NCI-H1436 (cell line): ENCODE measurements around the gene BSN.
A peak's percentile ranks its signal among the peaks of the same experiment; 100 is the strongest.

Experiments used
- DNase-seq: peaks from one replicate; lab custom pipeline; 2025; lab: John Stamatoyannopoulos, UW

BSN gene, protein sequence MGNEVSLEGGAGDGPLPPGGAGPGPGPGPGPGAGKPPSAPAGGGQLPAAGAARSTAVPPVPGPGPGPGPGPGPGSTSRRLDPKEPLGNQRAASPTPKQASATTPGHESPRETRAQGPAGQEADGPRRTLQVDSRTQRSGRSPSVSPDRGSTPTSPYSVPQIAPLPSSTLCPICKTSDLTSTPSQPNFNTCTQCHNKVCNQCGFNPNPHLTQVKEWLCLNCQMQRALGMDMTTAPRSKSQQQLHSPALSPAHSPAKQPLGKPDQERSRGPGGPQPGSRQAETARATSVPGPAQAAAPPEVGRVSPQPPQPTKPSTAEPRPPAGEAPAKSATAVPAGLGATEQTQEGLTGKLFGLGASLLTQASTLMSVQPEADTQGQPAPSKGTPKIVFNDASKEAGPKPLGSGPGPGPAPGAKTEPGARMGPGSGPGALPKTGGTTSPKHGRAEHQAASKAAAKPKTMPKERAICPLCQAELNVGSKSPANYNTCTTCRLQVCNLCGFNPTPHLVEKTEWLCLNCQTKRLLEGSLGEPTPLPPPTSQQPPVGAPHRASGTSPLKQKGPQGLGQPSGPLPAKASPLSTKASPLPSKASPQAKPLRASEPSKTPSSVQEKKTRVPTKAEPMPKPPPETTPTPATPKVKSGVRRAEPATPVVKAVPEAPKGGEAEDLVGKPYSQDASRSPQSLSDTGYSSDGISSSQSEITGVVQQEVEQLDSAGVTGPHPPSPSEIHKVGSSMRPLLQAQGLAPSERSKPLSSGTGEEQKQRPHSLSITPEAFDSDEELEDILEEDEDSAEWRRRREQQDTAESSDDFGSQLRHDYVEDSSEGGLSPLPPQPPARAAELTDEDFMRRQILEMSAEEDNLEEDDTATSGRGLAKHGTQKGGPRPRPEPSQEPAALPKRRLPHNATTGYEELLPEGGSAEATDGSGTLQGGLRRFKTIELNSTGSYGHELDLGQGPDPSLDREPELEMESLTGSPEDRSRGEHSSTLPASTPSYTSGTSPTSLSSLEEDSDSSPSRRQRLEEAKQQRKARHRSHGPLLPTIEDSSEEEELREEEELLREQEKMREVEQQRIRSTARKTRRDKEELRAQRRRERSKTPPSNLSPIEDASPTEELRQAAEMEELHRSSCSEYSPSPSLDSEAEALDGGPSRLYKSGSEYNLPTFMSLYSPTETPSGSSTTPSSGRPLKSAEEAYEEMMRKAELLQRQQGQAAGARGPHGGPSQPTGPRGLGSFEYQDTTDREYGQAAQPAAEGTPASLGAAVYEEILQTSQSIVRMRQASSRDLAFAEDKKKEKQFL (N-terminal part only)

DNA sequence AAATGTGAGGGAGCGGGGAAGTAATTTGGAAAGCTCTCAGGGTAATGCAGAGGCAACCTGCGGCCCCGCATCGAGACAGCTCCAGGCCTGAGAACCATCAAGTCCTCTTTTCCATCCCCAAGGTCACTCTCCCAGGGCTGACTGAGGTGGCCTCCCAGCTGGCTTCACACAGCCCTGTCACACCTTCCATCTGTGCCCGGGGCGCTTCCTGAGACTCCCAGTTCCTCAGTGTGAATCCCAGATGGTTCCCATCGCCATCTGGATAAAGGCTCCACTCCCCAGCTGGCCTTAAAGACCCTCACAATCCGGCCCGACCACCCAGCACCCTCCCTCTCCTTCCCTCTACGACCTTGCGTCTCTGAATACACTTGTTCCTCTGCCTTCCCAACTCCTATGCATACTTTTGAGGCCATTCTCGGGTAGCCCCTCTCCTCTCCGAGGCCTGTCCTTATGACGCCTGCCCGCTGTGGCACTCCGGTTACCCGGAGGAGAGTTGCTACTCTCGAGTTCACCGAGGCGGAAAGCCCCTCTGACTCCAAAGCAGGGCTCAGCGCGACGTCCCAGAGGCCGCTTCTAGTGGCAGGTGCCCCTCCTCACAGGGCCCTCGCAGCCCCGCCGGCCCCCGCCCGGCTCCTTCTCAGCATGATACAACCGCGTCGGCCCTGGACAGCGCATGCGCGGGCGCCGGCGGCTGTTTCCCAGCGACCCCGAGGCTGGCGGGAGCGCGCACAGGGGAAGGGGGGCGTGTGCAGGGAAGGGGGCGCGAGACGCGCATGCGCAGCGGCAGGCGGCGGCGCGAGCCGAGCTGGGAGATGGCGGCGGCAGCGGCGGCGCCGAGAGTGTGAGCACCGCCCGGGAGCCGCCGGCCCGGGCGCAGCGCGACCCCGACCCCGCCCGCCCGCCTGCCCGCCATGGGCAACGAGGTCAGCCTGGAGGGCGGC, at the start of gene BSN:
BSN (plus strand) TSS at position 786 of the 941 bp plus-strand sequence; CDS start at position 912, 126 bp downstream.
- DNase-seq = peak; percentile 81

DNA sequence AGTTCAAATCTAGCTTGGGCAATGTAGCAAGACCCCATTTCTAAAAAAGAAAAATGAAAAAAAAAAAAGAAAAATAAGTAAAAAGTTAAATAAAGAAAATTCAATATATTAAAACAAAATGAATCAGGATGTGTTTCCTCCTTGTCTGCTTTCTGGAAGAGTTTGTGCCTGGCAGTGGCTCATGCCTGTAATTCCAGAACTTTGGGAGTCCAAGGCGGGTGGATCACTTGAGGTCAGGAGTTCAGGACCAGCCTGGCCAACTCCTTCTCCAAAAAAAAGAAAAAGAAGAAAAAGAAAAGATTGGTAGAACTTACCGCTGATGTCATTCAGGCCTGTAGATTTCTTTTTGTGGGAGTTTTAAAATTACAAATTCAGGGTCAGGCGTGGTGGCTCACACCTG, 47.4 kb upstream of the BSN start:
- DNase-seq = no peak

GRCh38 chr3:49509028-49509561, 45.2 kb upstream of the BSN start:
- no peak for DNase-seq

DNA sequence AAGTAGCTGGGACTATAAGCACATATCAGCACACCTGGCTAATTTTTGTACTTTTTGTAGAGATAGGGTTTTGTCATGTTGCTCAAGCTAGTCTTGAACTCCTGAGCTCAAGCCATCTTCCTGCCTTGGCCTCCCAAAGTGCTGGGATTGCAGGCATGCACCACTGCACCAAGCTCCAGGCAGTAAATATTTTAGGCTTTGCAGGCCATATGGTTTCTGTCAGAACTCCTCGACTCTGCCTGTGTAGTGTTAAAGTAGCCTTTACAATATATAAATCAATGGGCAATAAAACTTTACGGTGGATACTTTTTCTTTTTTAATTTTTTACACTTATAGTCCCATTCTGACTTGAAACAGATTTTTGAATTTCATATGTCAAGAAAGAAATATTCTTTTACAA, 42.6 kb upstream of the BSN start:
- DNase-seq = no peak

GRCh38 chr3:49512781-49513355, 41.4 kb upstream of the BSN start:
- DNase-seq = no peak

DNA sequence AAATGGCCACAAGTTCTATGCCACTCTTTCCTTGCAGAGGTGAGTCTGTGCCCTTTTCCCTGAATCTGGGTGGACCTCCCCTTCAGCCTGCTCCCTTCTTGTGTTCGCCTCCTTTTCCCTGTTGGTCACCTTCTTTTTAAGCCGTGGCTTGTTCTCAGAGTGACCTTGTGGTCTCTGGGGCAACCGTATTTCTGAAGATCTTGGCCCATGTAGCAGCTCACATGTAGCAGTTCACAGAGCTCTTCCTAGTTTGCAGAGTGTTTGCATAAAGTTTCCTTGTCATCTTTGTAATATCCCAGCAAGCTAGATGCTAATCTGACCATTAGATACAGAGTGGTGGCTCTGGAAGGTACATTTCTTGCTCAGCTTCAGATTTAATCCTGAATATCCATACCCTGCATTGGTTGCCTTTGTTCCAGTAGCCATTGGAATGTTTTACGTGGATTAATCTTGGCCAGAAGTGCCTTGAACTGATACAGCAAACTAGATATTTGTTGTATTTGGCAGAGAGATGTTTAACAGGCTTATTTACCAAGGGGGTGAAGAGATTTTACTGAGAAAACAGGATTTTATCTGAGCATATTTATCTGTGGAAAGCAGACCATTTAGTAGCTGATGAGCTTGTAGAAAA, 40.7 kb upstream of the BSN start:
- no peak for DNase-seq

DNA sequence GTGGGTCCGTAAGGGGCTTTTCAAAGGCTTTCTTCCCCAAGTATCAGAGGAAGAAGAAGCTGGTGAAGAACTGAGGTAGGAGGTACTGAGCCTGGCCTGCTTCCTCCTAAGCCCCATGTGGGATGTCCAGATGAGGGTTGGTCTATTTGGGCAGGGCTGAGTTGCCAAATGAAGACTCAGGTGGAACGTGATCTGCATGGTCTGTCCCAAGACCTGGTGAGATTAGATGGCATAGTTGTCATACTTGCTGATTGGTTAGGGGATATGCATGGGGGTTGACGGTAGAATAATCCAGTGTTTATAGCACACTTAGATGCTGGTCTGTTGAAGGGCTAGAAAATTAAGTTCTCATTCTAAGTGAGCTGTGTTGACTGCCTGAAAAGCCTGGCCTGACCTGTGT, 36.3 kb upstream of the BSN start:
- DNase-seq = no peak

GRCh38 chr3:49518441-49518840, 35.8 kb upstream of the BSN start:
- DNase-seq = no peak

DNA sequence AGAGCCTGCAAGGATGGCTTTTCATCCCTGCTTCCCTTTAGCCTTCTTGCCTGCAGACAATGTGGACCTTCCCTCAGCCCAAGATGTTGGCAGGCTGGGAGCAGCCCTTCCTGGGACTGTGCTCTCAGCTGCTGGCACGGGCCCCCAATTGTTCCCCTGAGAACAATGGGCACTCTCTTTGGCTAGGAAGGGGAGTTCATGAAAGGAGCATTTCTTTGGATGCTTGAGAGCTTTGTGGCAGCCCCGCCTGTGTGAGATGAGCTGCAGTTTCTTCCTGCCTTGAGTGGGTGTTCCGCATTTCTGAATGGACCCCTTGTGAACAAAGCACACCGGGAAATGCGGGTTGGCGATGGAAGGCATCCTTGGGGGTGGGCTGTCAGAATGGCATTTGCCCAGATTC, 35.0 kb upstream of the BSN start:
- no peak for DNase-seq

- DNase-seq = no peak
Measured at GRCh38 chr3:49519916-49520385, 34.3 kb upstream of the BSN start.

DNA sequence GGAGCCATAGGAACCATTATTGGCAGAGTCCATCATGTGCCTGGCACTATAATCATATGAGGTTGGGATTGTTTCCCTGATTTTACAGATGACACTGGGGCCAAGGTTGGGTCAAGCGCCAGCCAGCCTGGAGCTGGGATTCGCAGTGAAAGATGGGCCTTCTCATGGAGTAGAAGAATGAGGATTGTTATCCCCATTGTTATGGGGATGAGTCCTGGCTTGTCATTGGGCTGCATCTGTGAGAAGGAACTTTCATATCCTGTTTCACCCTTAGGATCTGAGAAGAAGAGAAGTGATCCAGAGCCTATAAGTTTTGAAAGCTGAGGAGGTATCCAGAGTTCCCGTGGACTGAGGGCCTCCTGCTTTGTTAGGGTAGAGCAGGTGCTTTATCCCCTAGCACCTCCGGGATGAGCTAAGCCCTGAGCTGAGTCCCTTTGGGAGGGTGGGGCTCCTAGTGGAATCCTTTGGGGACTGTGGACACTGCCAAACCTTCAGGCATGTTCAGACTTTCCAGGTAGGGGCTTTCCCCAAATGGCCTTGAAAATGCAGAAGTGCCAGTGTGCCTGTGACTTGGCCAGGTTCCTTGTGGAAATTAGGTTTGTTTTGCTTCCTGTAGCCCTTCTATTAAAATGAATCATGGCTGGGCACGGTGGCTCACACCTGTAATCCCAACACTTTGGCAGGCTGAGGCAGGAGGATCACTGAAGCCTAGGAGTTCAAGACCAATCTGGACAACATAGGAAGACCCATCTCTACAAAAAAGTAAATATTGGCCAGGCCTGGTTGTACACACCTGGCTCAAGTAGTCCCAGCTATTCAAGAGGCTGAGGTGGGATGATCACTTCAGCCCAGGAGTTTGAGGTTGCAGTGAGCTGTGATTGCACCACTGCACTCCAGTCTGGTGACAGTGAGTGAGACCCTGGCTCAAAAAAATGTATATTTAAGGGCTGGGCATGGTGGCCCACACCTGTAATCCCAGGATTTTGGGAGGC, 30.2 kb upstream of the BSN start:
- no peak for DNase-seq

- DNase-seq = no peak
Measured at GRCh38 chr3:49529567-49529966, 24.7 kb upstream of the BSN start.

DNA sequence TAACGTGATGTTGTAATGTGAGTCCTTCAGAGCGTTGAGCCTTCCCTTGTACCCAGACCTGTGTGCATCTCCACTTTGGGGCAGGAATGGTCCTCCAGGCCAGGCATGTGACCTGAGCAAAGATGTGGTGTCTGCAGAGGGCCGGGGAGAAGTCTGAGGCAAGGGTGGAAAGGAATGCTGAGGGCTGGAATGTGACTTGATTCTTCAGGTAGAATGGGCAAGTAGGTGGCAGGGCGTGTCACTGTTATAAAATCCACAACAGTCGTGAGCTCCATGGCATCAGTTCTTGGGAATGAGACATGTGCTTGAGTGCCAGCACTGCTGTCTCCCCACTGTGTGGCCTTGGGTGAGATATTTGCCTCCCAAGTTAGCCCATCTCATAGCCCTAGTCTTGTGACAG, 24.0 kb upstream of the BSN start:
- no peak for DNase-seq

GRCh38 chr3:49530701-49531100, 23.6 kb upstream of the BSN start:
- no peak for DNase-seq

DNA sequence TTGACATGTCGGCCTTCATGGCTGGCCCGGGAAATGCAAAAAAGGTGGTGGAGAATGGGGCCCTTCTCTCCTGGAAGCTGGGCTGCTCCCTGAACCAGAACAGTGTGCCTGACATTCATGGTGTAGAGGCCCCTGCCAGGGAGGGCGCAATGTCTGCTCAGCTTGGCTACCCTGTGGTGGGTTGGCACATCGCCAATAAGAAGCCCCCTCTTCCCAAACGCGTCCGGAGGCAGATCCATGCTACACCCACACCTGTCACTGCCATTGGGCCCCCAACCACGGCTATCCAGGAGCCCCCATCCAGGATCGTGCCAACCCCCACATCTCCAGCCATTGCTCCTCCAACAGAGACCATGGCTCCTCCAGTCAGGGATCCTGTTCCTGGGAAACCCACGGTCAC, 23.1 kb upstream of the BSN start:
- no peak for DNase-seq

- no peak for DNase-seq
Measured at GRCh38 chr3:49531715-49532114, 22.6 kb upstream of the BSN start.

GRCh38 chr3:49533031-49533430, 21.2 kb upstream of the BSN start:
- no peak for DNase-seq

GRCh38 chr3:49533786-49534519, 20.3 kb upstream of the BSN start:
- no peak for DNase-seq
